Colonic mucosa (tissue), 4 donors: ENCODE measurements around the gene NEURL1. TPM values are rescaled to one million over a fixed set of nuclear protein-coding genes. Genes with fewer than 3 reads are reported as not detected.

ENCODE experiments used
- DNase-seq: peaks from one replicate; pipeline ENCODE4 v3.0.0-alpha.2; 2020
- H3K27ac ChIP-seq: fragments of 200-600 bp; one replicate; pipeline ENCODE4 v1.8.0; 2021
- H3K27me3 ChIP-seq: fragments of 200-600 bp; one replicate; pipeline ENCODE4 v1.8.0; 2021
- H3K36me3 ChIP-seq: fragments of 200-600 bp; one replicate; pipeline ENCODE4 v1.8.0; 2021
- H3K4me1 ChIP-seq: fragments of 200-600 bp; one replicate; pipeline ENCODE4 v1.8.0; 2021; ENCODE audit warnings: mild to moderate bottlenecking
- H3K4me3 ChIP-seq: fragments of 200-600 bp; one replicate; pipeline ENCODE4 v1.8.0; 2021
- H3K9ac ChIP-seq, 2 donors: one replicate each; pipeline ENCODE4 v1.7.0; 2013; ENCODE audit warnings: control low read depth in 2 of 2, low read depth in 2 of 2, low read length in 2 of 2
- H3K9me3 ChIP-seq: fragments of 200-600 bp; one replicate; pipeline ENCODE4 v1.8.0; 2021
- intact Hi-C: fragments of 100-400 bp; cut with DNase I; formaldehyde crosslinking; loops from one replicate; pipeline ENCODE4 v1.14.1; 2022
- total RNA-seq, 2 donors: library from RNA; stranded (reverse); fragmentation: NEBNext Ultra II Directional in 1 of 2; extraction: Animal tissue kit (Norgen Biotek cat#: 25700) in 1 of 2; gene quantifications; one replicate each; pipeline ENCODE4 v1.2.1, GENCODE V29; 2021
- TF ChIP-seq, protein P1 (sequence below): fragments of 200-600 bp; IDR thresholded peaks from one replicate; pipeline ENCODE4 v1.8.0; 2022; ENCODE audit warnings: antibody characterized with exemption, mild to moderate bottlenecking
- donor health status: healthy.
- donor health status: DM: no; HTN: no; CAD: no.
- donor health status: DM: no; HTN: no; CAD: no.

NEURL1 gene
- total RNA-seq, 2 donors from 2014 or later, result 40.2 to 46.1 TPM

DNA sequence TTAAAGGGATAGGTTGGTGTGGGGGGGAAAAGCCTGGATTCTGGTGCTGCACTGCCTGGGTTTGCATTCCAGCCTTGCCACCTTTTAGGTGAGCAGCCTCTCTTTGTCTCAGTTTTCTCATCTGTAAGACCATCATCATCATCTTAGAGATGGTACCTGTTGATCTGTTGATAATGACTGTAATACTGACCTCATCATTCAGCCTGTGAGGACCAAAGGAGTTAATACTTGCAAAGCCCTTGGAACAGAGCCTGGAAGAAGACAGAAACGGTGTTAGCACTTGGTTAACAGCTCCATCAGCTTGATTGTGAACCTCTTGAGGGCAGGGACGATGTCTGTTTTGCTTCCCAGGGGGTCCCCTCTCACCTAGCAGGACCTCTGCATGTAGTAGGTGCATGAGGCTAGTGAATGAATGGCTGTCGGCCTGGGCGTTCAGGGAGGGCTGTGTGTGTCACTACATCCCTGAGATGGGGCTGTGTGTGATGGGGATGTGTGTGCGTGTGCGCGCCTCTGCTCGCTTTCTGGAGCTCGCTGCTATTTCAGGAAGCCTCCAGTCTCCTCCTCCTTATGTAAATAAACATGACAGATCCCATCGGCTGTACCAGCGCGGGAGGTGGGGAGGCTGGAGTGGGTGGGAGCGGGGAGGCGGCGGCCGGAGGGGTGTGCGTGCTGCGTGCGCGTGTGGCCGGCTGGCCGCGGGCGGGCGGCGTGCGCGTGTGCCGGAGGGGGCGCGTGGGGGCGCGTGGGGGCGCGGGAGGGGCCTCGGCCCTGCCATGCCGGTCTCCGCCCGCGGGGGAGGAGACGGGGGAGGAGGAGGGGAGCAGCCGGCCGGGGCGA, 61.2 kb downstream of the NEURL1 start:
- H3K36me3 ChIP-seq, result no peaks in the 10 kb centered on the region
- H3K27ac ChIP-seq, result no peak overlapping the region
- peaks cover under 1% of the 10 kb centered on the region for H3K4me1 ChIP-seq
- H3K9me3 ChIP-seq, result no peaks in the 10 kb centered on the region
- TF ChIP-seq, protein P1, sequence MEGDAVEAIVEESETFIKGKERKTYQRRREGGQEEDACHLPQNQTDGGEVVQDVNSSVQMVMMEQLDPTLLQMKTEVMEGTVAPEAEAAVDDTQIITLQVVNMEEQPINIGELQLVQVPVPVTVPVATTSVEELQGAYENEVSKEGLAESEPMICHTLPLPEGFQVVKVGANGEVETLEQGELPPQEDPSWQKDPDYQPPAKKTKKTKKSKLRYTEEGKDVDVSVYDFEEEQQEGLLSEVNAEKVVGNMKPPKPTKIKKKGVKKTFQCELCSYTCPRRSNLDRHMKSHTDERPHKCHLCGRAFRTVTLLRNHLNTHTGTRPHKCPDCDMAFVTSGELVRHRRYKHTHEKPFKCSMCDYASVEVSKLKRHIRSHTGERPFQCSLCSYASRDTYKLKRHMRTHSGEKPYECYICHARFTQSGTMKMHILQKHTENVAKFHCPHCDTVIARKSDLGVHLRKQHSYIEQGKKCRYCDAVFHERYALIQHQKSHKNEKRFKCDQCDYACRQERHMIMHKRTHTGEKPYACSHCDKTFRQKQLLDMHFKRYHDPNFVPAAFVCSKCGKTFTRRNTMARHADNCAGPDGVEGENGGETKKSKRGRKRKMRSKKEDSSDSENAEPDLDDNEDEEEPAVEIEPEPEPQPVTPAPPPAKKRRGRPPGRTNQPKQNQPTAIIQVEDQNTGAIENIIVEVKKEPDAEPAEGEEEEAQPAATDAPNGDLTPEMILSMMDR, result no peak
- peak; percentile 73 for DNase-seq
- intact Hi-C loops, result no loop called here
- peak overlapping the region; percentile 41 for H3K4me3 ChIP-seq
- H3K9ac ChIP-seq, result no peak overlapping the region
- H3K27me3 ChIP-seq, result no peaks in the 10 kb centered on the region

DNA sequence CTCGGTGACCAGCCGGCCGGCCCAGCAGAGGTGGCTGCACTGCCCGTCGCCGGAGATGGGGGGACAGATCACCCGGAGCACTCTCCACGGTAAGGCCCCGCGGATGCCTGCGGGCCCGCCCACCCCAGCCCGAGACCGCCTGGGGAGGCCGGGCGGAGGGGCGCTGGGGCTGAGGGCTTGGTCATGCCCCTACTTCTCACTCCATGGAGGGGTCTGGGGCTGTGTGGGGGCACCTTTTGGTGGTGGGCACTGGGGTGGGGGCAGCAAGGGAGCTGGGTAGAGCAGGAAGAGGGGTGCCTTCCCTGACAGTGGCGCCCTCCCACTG, 61.8 kb downstream of the NEURL1 start:
- no peaks in the 10 kb centered on the region for H3K36me3 ChIP-seq
- intact Hi-C loops, result no loop called here
- no peaks in the 10 kb centered on the region for H3K4me1 ChIP-seq
- peak overlapping the region; percentile 41 for H3K4me3 ChIP-seq
- H3K9ac ChIP-seq, result peak overlapping the region; percentile 48 to 72
- TF ChIP-seq, protein P1, result no peak
- DNase-seq, result no peak
- H3K9me3 ChIP-seq, result no peaks in the 10 kb centered on the region
- no peak overlapping the region for H3K27ac ChIP-seq
- no peaks in the 10 kb centered on the region for H3K27me3 ChIP-seq

DNA sequence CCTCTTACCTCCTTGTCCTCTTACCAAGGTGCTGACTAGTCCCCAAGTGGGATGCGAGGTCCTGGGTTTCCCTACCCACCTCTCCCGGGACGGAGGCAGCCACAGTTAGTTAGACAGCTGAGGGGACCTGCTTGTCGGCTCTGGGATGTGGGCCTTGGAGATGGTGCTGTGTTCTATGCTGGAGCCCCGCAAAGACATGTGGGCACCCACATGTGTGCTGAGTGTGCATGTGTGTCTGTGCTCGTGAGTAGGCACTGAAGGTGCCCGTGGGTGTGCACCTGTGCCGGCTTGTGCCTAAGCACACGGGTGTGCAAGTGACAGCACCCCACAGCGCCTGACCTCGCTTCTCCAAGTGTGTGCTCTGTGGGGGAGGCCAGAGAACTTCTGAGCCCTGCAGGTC, 62.2 kb downstream of the NEURL1 start:
- Histone ChIP-seq H3K9me3 (no peaks in the 10 kb centered on the region), H3K27me3 (no peaks in the 10 kb centered on the region), H3K4me1 (no peaks in the 10 kb centered on the region), H3K27ac (no peak overlapping the region), H3K9ac (peak overlapping the region; percentile 48 to 72), H3K4me3 (peak overlapping the region; percentile 41), H3K36me3 (no peaks in the 10 kb centered on the region)
- TF ChIP-seq, protein P1, result no peak
- no peak for DNase-seq
- intact Hi-C loops, result no loop called here

DNA sequence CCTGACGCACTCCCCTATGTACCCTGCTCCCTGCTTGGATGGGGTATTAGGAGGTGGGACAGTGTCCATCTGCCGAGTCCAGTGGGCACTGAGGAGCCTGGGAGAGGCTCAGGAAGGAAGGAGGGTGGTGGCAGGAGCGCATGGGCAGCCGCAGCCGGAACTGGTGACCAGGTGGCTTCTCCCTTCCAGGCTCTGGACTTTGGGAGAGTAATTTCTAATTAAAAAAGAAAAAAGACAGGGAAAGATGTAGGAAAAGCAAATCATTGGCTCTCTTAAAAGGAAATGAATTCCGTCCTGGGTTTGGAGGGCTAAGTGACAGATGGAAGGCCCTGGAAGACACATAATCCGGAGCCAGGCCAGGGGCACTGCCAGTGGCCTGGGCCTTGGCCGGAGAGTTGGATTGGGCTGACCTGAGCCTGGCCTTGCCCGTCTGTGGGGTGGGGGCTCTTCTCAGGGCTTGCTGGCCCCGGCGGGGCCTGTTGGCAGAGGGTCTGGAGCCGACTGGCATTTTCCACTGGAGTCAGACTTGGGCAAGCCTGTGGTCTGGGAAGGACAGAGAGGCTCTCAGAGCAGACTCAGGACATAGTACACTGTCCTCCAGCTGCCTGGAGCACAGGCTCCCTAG, 63.0 kb downstream of the NEURL1 start:
- intact Hi-C loops, result no loop called here
- no peak for DNase-seq
- Histone ChIP-seq H3K4me3 (peak overlapping the region; percentile 41), H3K9ac (peak overlapping the region in 1 of 2 donors; percentile 72), H3K4me1 (no peaks in the 10 kb centered on the region), H3K9me3 (no peaks in the 10 kb centered on the region), H3K27me3 (no peaks in the 10 kb centered on the region), H3K36me3 (no peaks in the 10 kb centered on the region), H3K27ac (no peak overlapping the region)
- TF ChIP-seq, protein P1, result no peak

DNA sequence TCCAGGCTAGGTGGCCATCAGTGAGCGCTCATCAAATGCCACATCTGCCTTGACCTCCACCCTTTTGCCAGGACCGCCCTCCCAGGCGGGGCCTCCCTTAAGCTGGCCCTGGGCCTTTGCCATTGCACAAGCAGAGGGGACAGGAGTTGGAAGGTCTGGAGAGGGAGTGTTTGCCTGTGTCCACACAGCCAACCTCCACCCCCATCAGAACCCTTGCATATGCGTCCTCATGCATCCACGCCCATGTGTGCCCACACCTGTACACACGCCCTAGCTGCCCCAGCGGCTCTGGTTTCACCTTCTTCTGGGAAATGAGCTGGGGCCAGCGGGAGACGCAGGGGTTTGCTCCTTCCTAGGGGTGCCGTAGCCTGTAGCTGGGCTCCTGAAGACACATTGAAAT, 64.0 kb downstream of the NEURL1 start:
- Histone ChIP-seq H3K27ac (peak overlapping the region; percentile 18), H3K9me3 (no peaks in the 10 kb centered on the region), H3K36me3 (no peaks in the 10 kb centered on the region), H3K4me1 (no peaks in the 10 kb centered on the region), H3K9ac (no peak overlapping the region), H3K27me3 (no peaks in the 10 kb centered on the region), H3K4me3 (no peak overlapping the region)
- intact Hi-C loops, result no loop called here
- TF ChIP-seq, protein P1, result no peak
- DNase-seq, result peak; percentile 59
